ENCODE measurements around the gene PPARGC1A.

The PPARGC1A gene, protein sequence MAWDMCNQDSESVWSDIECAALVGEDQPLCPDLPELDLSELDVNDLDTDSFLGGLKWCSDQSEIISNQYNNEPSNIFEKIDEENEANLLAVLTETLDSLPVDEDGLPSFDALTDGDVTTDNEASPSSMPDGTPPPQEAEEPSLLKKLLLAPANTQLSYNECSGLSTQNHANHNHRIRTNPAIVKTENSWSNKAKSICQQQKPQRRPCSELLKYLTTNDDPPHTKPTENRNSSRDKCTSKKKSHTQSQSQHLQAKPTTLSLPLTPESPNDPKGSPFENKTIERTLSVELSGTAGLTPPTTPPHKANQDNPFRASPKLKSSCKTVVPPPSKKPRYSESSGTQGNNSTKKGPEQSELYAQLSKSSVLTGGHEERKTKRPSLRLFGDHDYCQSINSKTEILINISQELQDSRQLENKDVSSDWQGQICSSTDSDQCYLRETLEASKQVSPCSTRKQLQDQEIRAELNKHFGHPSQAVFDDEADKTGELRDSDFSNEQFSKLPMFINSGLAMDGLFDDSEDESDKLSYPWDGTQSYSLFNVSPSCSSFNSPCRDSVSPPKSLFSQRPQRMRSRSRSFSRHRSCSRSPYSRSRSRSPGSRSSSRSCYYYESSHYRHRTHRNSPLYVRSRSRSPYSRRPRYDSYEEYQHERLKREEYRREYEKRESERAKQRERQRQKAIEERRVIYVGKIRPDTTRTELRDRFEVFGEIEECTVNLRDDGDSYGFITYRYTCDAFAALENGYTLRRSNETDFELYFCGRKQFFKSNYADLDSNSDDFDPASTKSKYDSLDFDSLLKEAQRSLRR

GRCh38 chr4:23889814-23890341, at the start of gene PPARGC1A:
PPARGC1A (minus strand) TSS chr4:23890047; CDS start chr4:23889957, 90 bp downstream.
- peak in 1 of 2 experiments; percentile 1 for DNase-seq

DNA sequence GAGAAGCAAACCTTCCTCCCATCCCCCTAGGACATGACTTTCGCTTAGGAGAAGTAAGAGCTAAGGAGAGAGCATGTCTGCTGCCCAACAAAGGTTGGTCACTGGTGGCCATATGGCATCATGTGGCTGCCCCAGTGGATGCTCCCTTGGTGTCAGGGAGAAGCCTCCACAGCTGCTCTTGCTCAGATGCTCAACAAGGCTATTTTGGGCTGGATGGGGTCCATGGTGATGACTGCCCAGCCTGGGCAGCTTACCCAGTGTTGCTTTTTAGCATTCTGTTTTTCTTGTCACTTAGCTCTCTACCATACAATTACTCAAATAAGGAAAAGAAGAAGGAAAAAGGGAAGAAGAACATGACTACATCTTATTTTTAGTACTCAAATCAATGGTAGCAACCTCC, 48.9 kb upstream of the PPARGC1A start:
- DNase-seq: no peak

- DNase-seq: no peak
Observed at GRCh38 chr4:23937173-23937572, 47.3 kb upstream of the PPARGC1A start.

- no peak for DNase-seq
Observed at GRCh38 chr4:23934915-23935314, 45.1 kb upstream of the PPARGC1A start.

DNA sequence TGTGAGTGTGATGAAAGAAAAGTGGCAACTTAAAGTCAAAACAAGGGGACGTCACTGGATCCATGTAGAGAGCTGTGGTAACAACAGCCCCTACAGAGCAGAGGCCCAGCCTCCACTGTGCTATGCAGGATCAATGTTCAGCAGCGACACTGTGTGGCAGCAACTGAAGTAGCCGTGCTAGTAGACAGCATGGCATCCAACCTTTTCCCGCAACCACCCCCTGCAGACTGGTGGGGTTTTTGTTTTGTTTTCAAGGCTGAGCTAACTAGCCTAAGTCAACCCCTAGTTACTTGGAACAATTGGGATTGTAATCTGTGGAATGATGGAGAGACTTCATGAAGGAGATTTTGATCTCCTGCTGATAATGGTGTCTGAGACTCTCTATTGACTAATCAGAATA, 44.4 kb upstream of the PPARGC1A start:
- no peak for DNase-seq

GRCh38 chr4:23932901-23933308, 43.1 kb upstream of the PPARGC1A start:
- no peak for DNase-seq

DNA sequence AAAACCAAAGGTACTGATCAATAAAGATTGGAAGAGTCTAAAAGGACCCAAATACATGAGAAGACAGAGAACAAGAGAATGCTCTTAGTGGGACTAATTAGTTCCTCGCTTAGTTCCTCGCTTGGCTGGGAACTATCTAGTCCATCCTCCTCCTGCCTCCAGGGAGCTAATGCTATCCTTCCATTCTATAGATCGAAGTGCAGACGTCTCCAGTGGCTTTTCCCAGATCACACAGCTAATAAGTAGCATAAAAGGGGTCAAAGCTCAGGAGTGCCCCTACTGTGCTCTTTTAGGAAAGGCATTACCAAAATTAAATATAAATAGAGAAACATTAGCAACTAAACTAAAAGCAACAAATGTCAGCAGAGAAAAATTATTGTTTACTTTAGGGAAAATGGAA, 42.3 kb upstream of the PPARGC1A start:
- no peak for DNase-seq

DNA sequence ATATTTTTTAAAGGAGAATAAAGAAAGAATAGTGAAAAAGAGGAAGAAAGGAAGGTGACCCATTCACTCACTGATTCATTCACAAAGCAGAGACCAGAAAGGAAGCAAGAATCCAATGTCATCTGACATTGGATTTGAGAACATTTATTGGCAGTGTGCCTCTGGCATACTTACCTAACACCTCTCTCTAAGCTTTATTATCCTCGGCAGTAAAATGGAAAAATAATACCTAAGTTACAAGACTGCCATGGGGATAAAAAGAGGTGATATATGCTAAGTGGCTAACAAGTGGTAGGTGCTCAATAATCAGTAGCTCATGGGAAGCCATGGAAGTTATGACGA, 41.6 kb upstream of the PPARGC1A start:
- no peak for DNase-seq

DNA sequence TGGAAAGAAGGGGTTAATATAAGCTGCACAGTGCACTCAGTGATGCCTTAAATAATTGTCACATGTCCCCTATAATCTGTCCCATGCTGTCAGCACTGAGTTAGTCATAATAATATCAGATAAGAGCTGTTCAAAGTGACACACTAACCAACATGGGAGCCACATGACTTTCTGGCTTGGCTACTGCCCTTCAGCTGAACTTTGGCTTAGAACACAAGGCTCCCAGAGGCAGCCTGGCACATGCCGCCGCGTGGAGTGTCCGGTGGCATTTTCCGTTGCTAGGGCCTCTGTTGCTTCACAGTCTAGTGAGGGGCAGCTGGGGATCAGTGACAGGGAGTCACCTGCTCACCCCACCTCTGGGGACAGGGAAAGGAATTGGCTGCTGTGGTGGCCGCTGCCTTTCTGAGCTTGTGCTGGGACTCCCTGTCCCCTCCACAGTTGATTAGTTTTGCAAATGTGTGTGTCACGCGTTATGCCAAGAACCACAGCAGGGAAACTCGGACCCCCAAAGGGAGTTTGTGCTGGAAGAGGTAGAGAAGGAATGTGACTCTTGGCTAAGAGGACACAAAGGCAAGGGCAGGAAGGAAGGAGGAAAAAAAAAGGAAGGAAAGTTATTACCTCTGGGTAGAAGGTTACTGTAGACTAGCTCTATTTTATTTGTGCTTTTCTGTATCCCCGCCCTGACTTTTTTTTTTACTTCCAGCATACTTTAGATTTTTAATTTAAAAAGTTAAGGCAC, 41.1 kb upstream of the PPARGC1A start:
- DNase-seq: no peak

- no peak for DNase-seq
Observed at GRCh38 chr4:23929248-23929647, 39.4 kb upstream of the PPARGC1A start.

- no peak for DNase-seq
Observed at GRCh38 chr4:23924556-23924955, 34.7 kb upstream of the PPARGC1A start.

GRCh38 chr4:23923840-23924239, 34.0 kb upstream of the PPARGC1A start:
- DNase-seq: no peak

GRCh38 chr4:23923141-23923540, 33.3 kb upstream of the PPARGC1A start:
- no peak for DNase-seq

- no peak for DNase-seq
Observed at GRCh38 chr4:23922541-23923111, 32.8 kb upstream of the PPARGC1A start.

DNA sequence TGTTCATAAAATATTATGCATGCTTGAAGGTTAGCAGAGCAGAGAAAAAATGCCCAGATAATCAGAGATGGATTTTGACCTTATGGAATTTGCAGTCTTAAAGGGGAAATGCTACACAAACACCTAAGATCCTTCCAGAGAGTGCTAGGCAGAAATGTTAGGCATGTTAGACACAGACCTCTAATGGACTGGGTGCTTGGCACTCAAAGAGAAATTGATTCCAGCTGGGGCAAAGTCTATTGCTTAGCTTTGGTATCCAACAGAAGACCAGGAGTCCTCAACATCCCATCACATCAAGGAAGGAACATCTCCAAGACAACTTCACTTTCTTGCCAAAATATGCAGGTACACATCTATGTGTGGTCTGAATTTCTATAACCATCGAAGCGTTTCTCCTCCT, 32.2 kb upstream of the PPARGC1A start:
- DNase-seq: no peak

DNA sequence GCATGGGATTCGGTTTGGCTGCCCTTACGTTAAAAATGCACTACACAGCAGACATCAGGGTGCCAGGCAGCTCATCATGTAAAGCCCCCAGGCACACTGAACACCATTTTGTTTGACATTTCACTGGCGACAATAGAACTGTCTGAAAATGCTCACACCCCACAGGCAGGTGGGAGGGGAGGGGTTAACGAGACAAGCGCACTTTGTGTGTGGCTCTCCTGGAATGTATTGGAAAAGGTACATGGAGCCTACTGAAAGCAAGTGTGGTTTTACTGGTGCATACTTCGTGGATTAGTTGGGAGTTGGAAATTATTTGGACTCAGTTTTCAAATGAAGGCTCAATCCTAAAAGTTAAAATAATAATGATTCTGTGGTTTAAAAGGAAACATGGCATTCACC, 31.6 kb upstream of the PPARGC1A start:
- no peak for DNase-seq

DNA sequence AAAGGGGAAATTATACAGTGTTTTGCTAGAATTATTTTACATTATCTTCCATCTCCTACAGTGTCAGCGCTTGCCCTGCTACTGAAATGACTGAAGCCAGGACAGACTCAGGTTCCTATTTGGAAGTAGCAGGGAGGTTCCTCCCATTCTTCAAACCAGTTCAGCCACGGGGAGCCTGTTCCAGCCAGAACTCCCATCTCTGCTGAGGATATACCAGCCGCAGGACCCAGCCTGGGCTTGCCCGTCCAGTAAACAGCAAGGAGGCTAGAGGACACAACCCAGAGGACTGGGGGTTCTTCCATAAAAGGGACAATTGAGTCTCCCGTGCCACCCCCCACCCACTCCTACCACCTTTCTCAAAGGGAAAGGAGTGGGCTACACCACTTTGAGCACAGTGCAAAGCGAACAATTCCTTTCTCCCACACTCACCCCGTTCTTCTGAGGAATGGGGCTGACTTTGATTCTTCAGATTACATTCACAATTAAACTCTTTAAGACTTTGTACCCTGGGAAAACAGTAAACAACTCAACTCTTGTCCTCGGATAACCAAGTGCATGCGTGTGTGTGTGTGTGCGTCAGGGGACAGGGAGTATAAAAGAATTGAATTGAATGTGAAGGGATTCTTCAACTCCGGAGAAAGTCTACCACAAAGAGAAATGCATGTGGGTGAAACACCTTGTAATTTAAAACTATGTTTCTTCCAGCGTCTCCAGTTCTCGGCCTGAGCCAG, 31.0 kb upstream of the PPARGC1A start:
- DNase-seq: no peak

- DNase-seq: no peak
Observed at GRCh38 chr4:23920296-23920695, 30.4 kb upstream of the PPARGC1A start.

GRCh38 chr4:23916282-23916681, 26.4 kb upstream of the PPARGC1A start:
- no peak for DNase-seq

- no peak for DNase-seq
Observed at GRCh38 chr4:23915459-23916132, 25.7 kb upstream of the PPARGC1A start.

- no peak for DNase-seq
Observed at GRCh38 chr4:23911675-23912455, 22.0 kb upstream of the PPARGC1A start.
